ENCODE data around the gene BEST4. TPM values are rescaled to one million over a fixed set of nuclear protein-coding genes. Genes with fewer than 3 reads are reported as not detected.
"Not testable (repeated sequence)": the region's sequence is repeated elsewhere in the genome, so short reads cannot be mapped to it uniquely, and the experiment has no call there.

BEST4 gene
- total and polyA plus RNA-seq, 7 donors: 0.33 to 37.1 (median 6.0) TPM; not detected in 2

DNA sequence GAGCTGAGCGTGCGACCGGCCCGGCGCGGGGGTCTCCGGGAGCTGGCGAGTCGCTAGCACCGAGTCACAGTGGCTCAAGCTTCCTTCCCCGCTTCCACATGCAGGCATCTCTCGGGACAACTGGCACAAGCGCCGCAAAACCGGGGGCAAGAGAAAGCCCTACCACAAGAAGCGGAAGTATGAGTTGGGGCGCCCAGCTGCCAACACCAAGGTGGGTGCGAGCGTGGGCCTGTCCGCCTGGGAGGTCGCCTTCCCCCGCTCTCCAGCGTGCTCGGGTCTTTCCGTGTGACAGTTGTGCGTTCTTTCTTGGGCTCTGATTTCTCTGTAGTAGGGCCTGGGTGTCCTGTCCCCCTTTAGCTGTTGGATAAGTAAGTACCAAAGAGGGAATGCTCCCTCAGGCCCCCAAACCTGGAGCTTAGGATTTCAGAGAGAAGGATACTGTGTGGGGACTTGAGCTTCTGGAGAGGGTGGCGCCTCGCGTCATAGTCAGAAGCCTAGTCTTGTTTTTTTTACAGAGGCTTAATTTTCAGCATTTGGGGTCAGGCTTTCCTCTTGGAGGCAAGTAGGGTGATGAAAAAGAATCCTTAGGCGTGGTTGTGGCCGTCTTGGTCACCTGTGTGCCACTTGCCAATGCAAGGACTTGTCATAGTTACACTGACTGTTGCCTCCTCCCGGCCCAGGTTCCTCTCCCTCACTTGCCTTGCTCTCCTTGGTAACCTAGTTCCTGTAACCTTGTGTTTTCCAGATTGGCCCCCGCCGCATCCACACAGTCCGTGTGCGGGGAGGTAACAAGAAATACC lies 11.8 kb downstream of the BEST4 start:
- TF ChIP-seq POLR2AphosphoS5 (IDR thresholded peaks at IDR 0.05): no peak
- no peak for TF ChIP-seq POLR2A (IDR thresholded peaks at IDR 0.05)
- no peak for TF ChIP-seq EP300 (IDR thresholded peaks at IDR 0.05)
- no peak for TF ChIP-seq CTCF (IDR thresholded peaks at IDR 0.05)
- intact Hi-C loops (cut with DNase I): loop anchor here (2.0 kb wide), 1 partner anchor 35 kb away; no protein-coding TSS in a partner anchor

GRCh38 chr1:44775078-44775929 lies 12.7 kb downstream of the BEST4 start, which contains the start of gene RPS8:
Gene RPS8, plus strand, starts transcription at chr1:44775540. Its CDS starts 57 bp downstream, at chr1:44775597.
- peak; percentile 96 for DNase-seq
- no peaks in the 10 kb centered on the region for H3K9me3 ChIP-seq
- no peaks in the 10 kb centered on the region for H3K27me3 ChIP-seq
- peaks cover 7 to 41% (median 21%) of the 10 kb centered on the region in 4 donors for H3K36me3 ChIP-seq
- intact Hi-C loops (cut with DNase I): loop anchor here (2.0 kb wide), 1 partner anchor 35 kb away; no protein-coding TSS in a partner anchor
- H3K4me1 ChIP-seq: peaks cover 0 to 37% (median 26%) of the 10 kb centered on the region in 4 donors
- peak within 1 kb of the TSS; percentile 74 to 91 (median 81) for H3K4me3 ChIP-seq
- 0% methylated on average over 65 of the region's 65 CpGs for WGBS, 2 donors
- H3K27ac ChIP-seq: peak within 1 kb of the TSS; percentile 98 to 99 (median 98)
- TF ChIP-seq POLR2AphosphoS5 (IDR thresholded peaks at IDR 0.05) (peak; percentile 99), EP300 (IDR thresholded peaks at IDR 0.05) (peak in 2 of 4 donors; percentile 23 to 74), CTCF (IDR thresholded peaks at IDR 0.05) (no peak), POLR2A (IDR thresholded peaks at IDR 0.05) (peak; percentile 94 to 97)

More for the DNA sequence above, 11.8 kb downstream of the BEST4 start:
- WGBS, 2 donors: 1 to 5% methylated on average over 36 of the region's 36 CpGs
- Histone ChIP-seq H3K27me3 (no peaks in the 10 kb centered on the region), H3K9me3 (no peaks in the 10 kb centered on the region), H3K4me3 (peak overlapping the region; percentile 74 to 91 (median 81)), H3K36me3 (peaks cover 7 to 49% (median 21%) of the 10 kb centered on the region in 4 donors), H3K4me1 (peaks cover 0 to 37% (median 26%) of the 10 kb centered on the region in 4 donors), H3K27ac (peak overlapping the region; percentile 98 to 99 (median 98))
- DNase-seq: no peak

DNA sequence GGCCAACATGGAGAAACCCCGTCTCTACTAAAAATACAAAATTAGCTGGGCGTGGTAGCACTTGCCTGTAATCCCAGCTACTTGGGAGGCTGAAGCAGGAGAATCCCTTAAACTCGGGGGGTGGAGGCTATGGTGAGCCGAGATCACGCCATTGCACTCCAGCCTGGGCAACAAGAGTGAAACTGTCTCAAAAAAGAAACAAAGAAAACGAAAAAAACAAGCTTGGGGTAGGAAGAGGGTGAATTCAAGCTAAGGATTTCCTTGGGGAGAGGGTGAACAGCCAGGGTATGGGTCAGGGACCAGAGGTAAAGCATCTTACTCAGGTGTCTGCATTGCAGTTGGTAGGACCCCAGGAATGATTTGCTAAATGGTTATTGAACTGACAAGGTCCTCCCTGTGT lies 21.5 kb downstream of the BEST4 start:
- DNase-seq; H3K27ac ChIP-seq; H3K4me3 ChIP-seq; H3K36me3 ChIP-seq; H3K9me3 ChIP-seq; intact Hi-C loops (cut with DNase I); H3K4me1 ChIP-seq; H3K27me3 ChIP-seq: not testable (repeated sequence)
- WGBS, 2 donors: 95 to 96% methylated on average over 6 of the region's 6 CpGs

DNA sequence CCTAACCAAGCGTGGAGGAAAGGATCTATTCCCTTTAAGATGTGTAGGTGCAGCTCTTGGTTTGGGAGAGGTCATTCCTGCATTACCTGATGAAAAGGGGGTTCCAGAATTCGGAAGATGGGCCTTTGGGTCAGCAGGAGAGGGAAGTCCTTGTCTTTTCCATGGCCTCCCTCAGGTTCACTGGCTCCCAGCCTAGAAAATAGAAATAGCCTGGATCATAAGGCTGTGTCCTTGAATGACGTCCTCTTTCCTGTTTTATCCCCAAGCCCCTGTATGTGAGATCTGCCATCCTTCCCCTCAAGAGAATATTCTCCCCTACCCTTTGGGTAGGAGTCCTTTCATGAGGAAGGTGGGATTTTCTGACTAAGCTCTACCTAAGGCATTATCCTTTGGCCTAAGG lies 27.1 kb downstream of the BEST4 start:
- Histone ChIP-seq H3K4me3 (no peak overlapping the region), H3K27ac (no peak overlapping the region), H3K4me1 (no peaks in the 10 kb centered on the region), H3K9me3 (no peaks in the 10 kb centered on the region), H3K27me3 (no peaks in the 10 kb centered on the region), H3K36me3 (peaks cover 0 to 9% (median 0%) of the 10 kb centered on the region in 4 donors)
- WGBS, 2 donors: 94 to 96% methylated on average over 3 of the region's 3 CpGs
- DNase-seq: no peak
- TF ChIP-seq POLR2AphosphoS5 (IDR thresholded peaks at IDR 0.05) (no peak), CTCF (IDR thresholded peaks at IDR 0.05) (no peak), POLR2A (IDR thresholded peaks at IDR 0.05) (no peak), EP300 (IDR thresholded peaks at IDR 0.05) (no peak)
- intact Hi-C loops (cut with DNase I): no loop called here

- H3K9me3 ChIP-seq: no peaks in the 10 kb centered on the region
- 91 to 92% methylated on average over 11 of the region's 11 CpGs for WGBS, 2 donors
- no peaks in the 10 kb centered on the region for H3K27me3 ChIP-seq
- no peak overlapping the region for H3K4me3 ChIP-seq
- H3K27ac ChIP-seq: no peak overlapping the region
- H3K36me3 ChIP-seq: peaks cover 0 to 9% (median 0%) of the 10 kb centered on the region in 4 donors
- no peak for TF ChIP-seq POLR2A (IDR thresholded peaks at IDR 0.05)
- TF ChIP-seq CTCF (IDR thresholded peaks at IDR 0.05): no peak
- no peak for TF ChIP-seq POLR2AphosphoS5 (IDR thresholded peaks at IDR 0.05)
- no peak for TF ChIP-seq EP300 (IDR thresholded peaks at IDR 0.05)
- no peaks in the 10 kb centered on the region for H3K4me1 ChIP-seq
- no peak for DNase-seq
- intact Hi-C loops (cut with DNase I): no loop called here
Measured at GRCh38 chr1:44759077-44759476, 28.9 kb downstream of the BEST4 start.
